ENCODE data around the gene IQGAP3.
"Not testable (repeated sequence)": the region's sequence is repeated elsewhere in the genome, so short reads cannot be mapped to it uniquely, and the experiment has no call there.

IQGAP3 gene

GRCh38 chr1:156592910-156593660, 20.7 kb upstream of the IQGAP3 start:
- DNase-seq: no peak

GRCh38 chr1:156592158-156592909, 20.0 kb upstream of the IQGAP3 start:
- DNase-seq: no peak

GRCh38 chr1:156591432-156592157, 19.2 kb upstream of the IQGAP3 start, which contains the start of gene NAXE:
Gene NAXE (plus strand): TSS chr1:156591776. CDS start chr1:156591805, 29 bp downstream.
- DNase-seq: peak; percentile 64 to 68

- DNase-seq: no peak
Measured at GRCh38 chr1:156591181-156591431, 18.7 kb upstream of the IQGAP3 start.

- DNase-seq: no peak
Measured at GRCh38 chr1:156590326-156591180, 18.2 kb upstream of the IQGAP3 start.

- DNase-seq: no peak
Measured at GRCh38 chr1:156589546-156589945, 17.2 kb upstream of the IQGAP3 start.

GRCh38 chr1:156587927-156588326, 15.6 kb upstream of the IQGAP3 start:
- DNase-seq: not testable (repeated sequence)

- no peak for DNase-seq
Measured at GRCh38 chr1:156586892-156587477, 14.6 kb upstream of the IQGAP3 start.

GRCh38 chr1:156586323-156586722, 14.0 kb upstream of the IQGAP3 start:
- no peak for DNase-seq

GRCh38 chr1:156584813-156585212, 12.4 kb upstream of the IQGAP3 start:
- no peak for DNase-seq

GRCh38 chr1:156583821-156584622, 11.7 kb upstream of the IQGAP3 start:
- DNase-seq: peak; percentile 73 to 81

GRCh38 chr1:156582388-156583017, 10.1 kb upstream of the IQGAP3 start:
- DNase-seq: peak in 1 of 2 donors; percentile 17

GRCh38 chr1:156581661-156582387, 9.5 kb upstream of the IQGAP3 start:
- peak; percentile 26 to 44 for DNase-seq

GRCh38 chr1:156579472-156579871, 7.1 kb upstream of the IQGAP3 start, which contains the start of gene TTC24:
Gene TTC24 (plus strand): TSS chr1:156579723. CDS start chr1:156581365, 1,642 bp downstream.
- no peak for DNase-seq

GRCh38 chr1:156578055-156578454, 5.7 kb upstream of the IQGAP3 start:
- no peak for DNase-seq

GRCh38 chr1:156577550-156577949, 5.2 kb upstream of the IQGAP3 start:
- DNase-seq: no peak

GRCh38 chr1:156574039-156574633, 1.8 kb upstream of the IQGAP3 start:
- no peak for DNase-seq

- DNase-seq: no peak
Measured at GRCh38 chr1:156572663-156573018, 276 bp upstream of the IQGAP3 start.

- no peak for DNase-seq
Measured at GRCh38 chr1:156571261-156571852, 1.0 kb downstream of the IQGAP3 start.

All from CD4-positive, alpha-beta T cell treated with Interleukin-1 beta for 1 hour (primary cell).